SU-DHL-6 (cell line): ENCODE results near the gene BATF2.
"Not testable (repeated sequence)": the region's sequence is repeated elsewhere in the genome, so short reads cannot be mapped to it uniquely, and the experiment has no call there.

ENCODE experiments used
- H2AFZ ChIP-seq: fragments of 200-600 bp; sonication (generic); 2 replicates; pipeline ENCODE4 v1.6.1; 2014; ENCODE audit warnings: low read depth, mild to moderate bottlenecking, moderate library complexity, mixed read lengths, antibody characterized with exemption, low read length; ENCODE audit not compliant: severe bottlenecking
- H3F3A ChIP-seq: fragments of 200-600 bp; shearing (Covaris generic); 2 replicates; pipeline ENCODE4 v1.6.0; 2016; ENCODE audit warnings: antibody characterized with exemption, mild to moderate bottlenecking; ENCODE audit not compliant: insufficient read depth
- H3K27ac ChIP-seq: fragments of 200-600 bp; sonication (generic); 2 replicates; pipeline ENCODE4 v1.5.1; 2016; ENCODE audit warnings: low read depth, mild to moderate bottlenecking, low read length, moderate library complexity, mixed read lengths
- H3K27me3 ChIP-seq: fragments of 200-600 bp; sonication (generic), shearing (Covaris generic); 2 replicates; pipeline ENCODE4 v1.6.0; 2014; ENCODE audit warnings: mild to moderate bottlenecking, low read length
- H3K36me3 ChIP-seq: fragments of 200-600 bp; sonication (generic); 2 replicates; pipeline ENCODE4 v1.6.1; 2014; ENCODE audit warnings: mild to moderate bottlenecking, low read length, mixed read lengths
- H3K4me2 ChIP-seq: fragments of 300-600, 200-600 bp; shearing (Covaris generic), sonication (generic); 2 replicates; pipeline ENCODE4 v1.6.0; 2014; ENCODE audit warnings: low read length, low read depth, mild to moderate bottlenecking; ENCODE audit not compliant: poor library complexity, severe bottlenecking
- H3K4me3 ChIP-seq: fragments of 200-600 bp; sonication (generic); 2 replicates; pipeline ENCODE4 v1.5.1; 2014; ENCODE audit warnings: antibody characterized with exemption, low read length, mild to moderate bottlenecking, mixed read lengths; ENCODE audit not compliant: insufficient read depth, poor library complexity, severe bottlenecking
- H3K79me2 ChIP-seq: fragments of 200-600 bp; sonication (generic); 2 replicates; pipeline ENCODE4 v1.6.1; 2014; ENCODE audit warnings: mild to moderate bottlenecking, low read length, moderate library complexity; ENCODE audit not compliant: insufficient read depth
- H3K9ac ChIP-seq: fragments of 200-600 bp; sonication (generic); 2 replicates; pipeline ENCODE4 v1.7.0; 2014; ENCODE audit warnings: mild to moderate bottlenecking, low read length
- H3K9me2 ChIP-seq: fragments of 200-600 bp; sonication (generic); replicated peaks from 2 replicates; pipeline ENCODE4 v1.6.1; 2014; ENCODE audit warnings: low read length; ENCODE audit not compliant: insufficient read depth
- H3K9me3 ChIP-seq: fragments of 200-600 bp; sonication (generic); 2 replicates; pipeline ENCODE4 v1.6.1; 2014; ENCODE audit warnings: low read length, mixed read lengths; ENCODE audit not compliant: insufficient read depth
- H4K20me1 ChIP-seq: fragments of 200-600 bp; sonication (generic); 2 replicates; pipeline ENCODE4 v1.6.1; 2014; ENCODE audit warnings: low read depth, mild to moderate bottlenecking, antibody characterized with exemption, low read length, moderate library complexity, mixed read lengths
- EZH2phosphoT487 ChIP-seq: fragments of 200-600 bp; sonication (generic), shearing (Covaris generic); conservative IDR thresholded peaks from 2 replicates; pipeline ENCODE4 v1.6.1; 2018; ENCODE audit warnings: mild to moderate bottlenecking, antibody characterized with exemption, low read length, moderate library complexity, mixed read lengths
- TF ChIP-seq, protein P1 (sequence below): fragments of 200-600 bp; sonication (generic); IDR thresholded peaks from one replicate; pipeline ENCODE4 v1.5.1; 2017; ENCODE audit warnings: antibody characterized with exemption, mild to moderate bottlenecking, low read length, moderate library complexity; ENCODE audit not compliant: insufficient read depth, poor library complexity, severe bottlenecking

Gene BATF2

DNA sequence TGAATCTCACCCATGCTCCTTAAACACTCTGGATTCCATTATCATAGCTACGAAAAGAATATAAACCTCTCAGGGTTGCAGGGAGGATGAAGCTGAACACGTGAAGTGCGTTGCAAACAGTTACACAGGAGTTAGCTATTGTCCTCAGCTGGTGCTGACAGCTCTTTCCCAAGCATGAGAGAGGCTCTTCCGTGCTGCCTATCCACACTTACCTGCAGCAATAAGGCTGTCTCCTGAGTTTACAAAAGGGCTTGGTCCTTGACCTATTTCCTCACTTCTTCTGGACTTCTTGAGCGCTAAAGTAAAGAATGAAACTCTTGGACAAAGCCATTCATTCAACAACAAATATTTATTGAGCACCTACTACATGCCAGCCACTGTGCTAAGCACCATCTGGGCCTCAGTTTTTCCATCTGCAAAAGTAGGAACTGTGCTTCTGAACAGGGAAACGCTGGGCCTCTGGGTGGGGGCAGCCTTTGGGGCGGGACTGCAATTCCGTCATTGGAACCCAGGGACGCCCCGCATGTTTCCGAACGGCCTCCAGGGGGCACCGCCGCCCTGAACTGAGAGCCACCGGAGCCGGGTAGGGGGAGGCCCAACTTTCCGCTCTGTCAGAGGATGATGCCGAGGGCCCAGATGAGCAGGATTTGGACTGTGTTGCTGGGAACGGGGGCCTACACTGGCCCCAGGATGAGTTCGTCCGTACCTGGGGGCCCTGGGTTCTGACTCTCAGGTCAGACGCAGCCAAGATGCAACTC, 16.5 kb upstream of the BATF2 start:
- no peak for TF ChIP-seq EZH2phosphoT487
- TF ChIP-seq, protein P1, sequence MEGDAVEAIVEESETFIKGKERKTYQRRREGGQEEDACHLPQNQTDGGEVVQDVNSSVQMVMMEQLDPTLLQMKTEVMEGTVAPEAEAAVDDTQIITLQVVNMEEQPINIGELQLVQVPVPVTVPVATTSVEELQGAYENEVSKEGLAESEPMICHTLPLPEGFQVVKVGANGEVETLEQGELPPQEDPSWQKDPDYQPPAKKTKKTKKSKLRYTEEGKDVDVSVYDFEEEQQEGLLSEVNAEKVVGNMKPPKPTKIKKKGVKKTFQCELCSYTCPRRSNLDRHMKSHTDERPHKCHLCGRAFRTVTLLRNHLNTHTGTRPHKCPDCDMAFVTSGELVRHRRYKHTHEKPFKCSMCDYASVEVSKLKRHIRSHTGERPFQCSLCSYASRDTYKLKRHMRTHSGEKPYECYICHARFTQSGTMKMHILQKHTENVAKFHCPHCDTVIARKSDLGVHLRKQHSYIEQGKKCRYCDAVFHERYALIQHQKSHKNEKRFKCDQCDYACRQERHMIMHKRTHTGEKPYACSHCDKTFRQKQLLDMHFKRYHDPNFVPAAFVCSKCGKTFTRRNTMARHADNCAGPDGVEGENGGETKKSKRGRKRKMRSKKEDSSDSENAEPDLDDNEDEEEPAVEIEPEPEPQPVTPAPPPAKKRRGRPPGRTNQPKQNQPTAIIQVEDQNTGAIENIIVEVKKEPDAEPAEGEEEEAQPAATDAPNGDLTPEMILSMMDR, result peak; percentile 66
- peak overlapping the region; percentile 85 for H2AFZ ChIP-seq
- no peaks in the 10 kb centered on the region for H3K36me3 ChIP-seq

DNA sequence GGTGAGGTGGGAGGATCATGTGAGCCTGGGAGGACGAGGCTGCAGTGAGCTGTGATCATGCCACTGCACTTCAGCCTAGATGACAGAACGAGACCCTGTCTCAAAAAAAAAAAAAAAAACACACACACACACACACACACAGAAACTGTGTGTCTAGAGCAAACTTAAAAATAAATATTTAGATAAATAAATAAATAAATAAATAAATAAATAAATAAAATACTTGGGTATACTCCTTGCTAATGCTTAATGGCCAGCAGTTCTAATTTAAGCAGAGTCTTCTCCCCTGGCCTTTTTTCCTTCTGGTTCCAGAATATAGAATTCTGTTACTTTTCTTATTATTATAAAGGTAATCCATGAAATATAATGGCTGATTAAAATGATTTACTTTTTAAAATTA, 12.1 kb upstream of the BATF2 start:
- Histone ChIP-seq H2AFZ (no peak overlapping the region), H3K4me2 (no peak overlapping the region), H3K27me3 (no peaks in the 10 kb centered on the region), H3K9ac (no peak overlapping the region), H3K36me3 (no peaks in the 10 kb centered on the region), H3K79me2 (no peaks in the 10 kb centered on the region), H3K9me3 (no peaks in the 10 kb centered on the region), H3F3A (0 out of 2 replicates have a peak, but pooled peaks cover 4% of the 10 kb centered on the region), H3K27ac (no peak overlapping the region), H3K4me3 (no peak overlapping the region), H4K20me1 (no peaks in the 10 kb centered on the region), H3K9me2 (no peaks in the 10 kb centered on the region)
- TF ChIP-seq EZH2phosphoT487, result no peak

More for the DNA sequence above, 16.5 kb upstream of the BATF2 start:
- peak overlapping the region; percentile 82 for H3K4me2 ChIP-seq
- H3K79me2 ChIP-seq, result peaks cover 24% of the 10 kb centered on the region
- H3K9ac ChIP-seq, result peak overlapping the region; percentile 74
- H3F3A ChIP-seq, result 0 out of 2 replicates have a peak, but pooled peaks cover 4% of the 10 kb centered on the region
- peak overlapping the region; percentile 88 for H3K27ac ChIP-seq
- no peaks in the 10 kb centered on the region for H4K20me1 ChIP-seq
- no peaks in the 10 kb centered on the region for H3K27me3 ChIP-seq
- H3K9me3 ChIP-seq, result no peaks in the 10 kb centered on the region
- H3K4me3 ChIP-seq, result peak overlapping the region; percentile 96
- H3K9me2 ChIP-seq, result no peaks in the 10 kb centered on the region

DNA sequence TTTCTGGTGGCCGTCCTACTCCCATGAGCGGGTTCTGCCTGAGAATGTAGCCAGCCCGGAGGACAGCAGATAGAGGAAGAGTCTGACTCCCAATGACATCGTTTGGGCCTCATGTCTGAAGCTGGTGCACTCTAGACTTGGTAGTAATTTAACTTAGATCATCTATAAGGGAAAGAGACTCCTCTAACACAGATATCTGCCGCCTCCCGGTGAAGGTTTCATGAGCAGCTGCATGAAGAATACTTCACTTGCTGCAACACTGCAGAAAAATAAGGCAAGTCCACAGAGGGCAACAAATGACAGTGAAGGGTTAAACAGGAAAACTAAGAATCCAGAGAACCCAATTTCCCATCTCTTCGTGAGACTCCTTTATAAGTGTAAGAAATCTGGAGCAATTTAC, 11.2 kb upstream of the BATF2 start:
- Histone ChIP-seq H3K4me3 (no peak overlapping the region), H2AFZ (no peak overlapping the region), H3K27ac (no peak overlapping the region), H3K36me3 (no peaks in the 10 kb centered on the region), H3K9ac (no peak overlapping the region), H4K20me1 (no peaks in the 10 kb centered on the region), H3K4me2 (no peak overlapping the region), H3K79me2 (no peaks in the 10 kb centered on the region), H3K9me3 (no peaks in the 10 kb centered on the region), H3F3A (no peaks in the 10 kb centered on the region), H3K9me2 (no peaks in the 10 kb centered on the region), H3K27me3 (no peaks in the 10 kb centered on the region)
- no peak for TF ChIP-seq EZH2phosphoT487

GRCh38 chr11:65003968-65004367, 7.2 kb upstream of the BATF2 start:
- not testable (repeated sequence) for H3K9ac ChIP-seq, H4K20me1 ChIP-seq, H3K79me2 ChIP-seq, H3K27me3 ChIP-seq, H3K4me3 ChIP-seq, H3K36me3 ChIP-seq, H3K4me2 ChIP-seq, H3K9me3 ChIP-seq, H3K9me2 ChIP-seq, H2AFZ ChIP-seq, H3F3A ChIP-seq, H3K27ac ChIP-seq

DNA sequence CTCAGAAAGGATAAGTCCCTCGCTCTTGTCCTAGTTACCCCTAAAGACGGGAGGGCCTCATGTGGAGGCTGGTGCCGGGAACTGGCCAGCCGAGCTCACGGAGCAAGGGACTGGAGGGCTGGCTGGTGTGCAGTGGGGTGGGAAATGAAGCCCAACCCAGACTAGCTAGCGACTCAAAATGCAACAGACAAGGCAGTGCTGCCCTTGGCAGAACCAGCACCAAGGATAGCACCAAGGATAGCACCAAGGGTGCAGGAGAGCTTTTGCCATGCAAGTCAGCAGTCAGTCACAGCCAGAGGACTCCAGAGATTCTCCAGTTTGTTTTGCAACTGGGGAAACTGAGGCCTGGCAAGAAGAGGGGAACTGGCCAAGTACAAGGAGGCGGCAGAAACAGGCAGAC, 6.5 kb upstream of the BATF2 start:
- Histone ChIP-seq H2AFZ (no peak overlapping the region), H3K27me3 (no peaks in the 10 kb centered on the region), H3K36me3 (no peaks in the 10 kb centered on the region), H3F3A (no peaks in the 10 kb centered on the region), H3K27ac (no peak overlapping the region), H3K4me2 (no peak overlapping the region), H3K9me2 (no peaks in the 10 kb centered on the region), H3K4me3 (no peak overlapping the region), H4K20me1 (no peaks in the 10 kb centered on the region), H3K79me2 (no peaks in the 10 kb centered on the region), H3K9me3 (no peaks in the 10 kb centered on the region), H3K9ac (no peak overlapping the region)
- no peak for TF ChIP-seq EZH2phosphoT487
- TF ChIP-seq, protein P1, result no peak
